GM12878 (cell line): ENCODE data around the gene MAST4. TPM values are rescaled to one million over a fixed set of nuclear protein-coding genes. Genes with fewer than 3 reads are reported as not detected.

ENCODE experiments used
- ATAC-seq: fragments of 200-7000 bp; cut with Tn5 transposase; 3 replicates; pipeline ENCODE4 v1.9.1; 2020; ENCODE audit warnings: mild to moderate bottlenecking, moderate library complexity
- BruUV-seq: library from RNA; stranded (reverse); fragments of 400-500 nt; replicated peaks from 2 replicates; lab custom pipeline; 2021; lab: Mats Ljungman, UMichigan
- CTCF ChIA-PET: fragments of 300-600 bp; sonication (Branson Sonifier 250); formaldehyde crosslinking; extraction: SDS; loops from one replicate; lab custom pipeline; 2021; ENCODE audit warnings: inconsistent platforms; lab: Yijun Ruan, JAX
- POLR2A ChIA-PET: fragments of 350-600 bp; formaldehyde crosslinking; extraction: SDS; loops from one replicate; lab custom pipeline; 2021; ENCODE audit warnings: inconsistent platforms; lab: Charles Lee
- RAD21 ChIA-PET: fragments of 300-600 bp; sonication (Branson Sonifier 250); formaldehyde crosslinking; loops from one replicate; lab custom pipeline; 2023; ENCODE audit warnings: antibody characterized with exemption; ENCODE audit not compliant: unreplicated experiment; lab: Charles Lee
- SMC1A ChIA-PET: fragments of 300-600 bp; sonication (Branson Sonifier 250); formaldehyde crosslinking; loops from one replicate; lab custom pipeline; 2023; ENCODE audit not compliant: unreplicated experiment, uncharacterized antibody; lab: Charles Lee
- DNase-seq: peaks from one replicate; pipeline ENCODE4 v3.0.0-alpha.2; 2011; ENCODE audit warnings: low read depth, low spot score
- FAIRE-seq: peaks from 3 replicates; lab custom pipeline; 2011; peaks lifted over from hg19 to GRCh38; lab: Jason Lieb, UNC
- H2AFZ ChIP-seq: 2 replicates; pipeline ENCODE4 v1.6.0; 2011; ENCODE audit warnings: low read depth, low read length, control low read depth; ENCODE audit not compliant: control insufficient read depth
- H3K27ac ChIP-seq: 2 replicates; pipeline ENCODE4 v1.5.1; 2011; ENCODE audit warnings: control low read depth; ENCODE audit not compliant: control insufficient read depth, insufficient read depth
- H3K27me3 ChIP-seq, 2 experiments: replicated peaks in 1 of 2; 2 replicates each; pipeline versions ENCODE4 v1.6.0 to v1.6.1; 2011; ENCODE audit warnings: low read length in 1 of 2; ENCODE audit not compliant: control insufficient read depth in 2 of 2, insufficient read depth in 2 of 2
- H3K36me3 ChIP-seq, 2 experiments: 2 replicates each; pipeline ENCODE4 v1.5.1; 2011; ENCODE audit warnings: low read length in 1 of 2; ENCODE audit not compliant: control insufficient read depth in 2 of 2, insufficient read depth in 2 of 2
- H3K4me1 ChIP-seq: 2 replicates; pipeline ENCODE4 v1.6.1; 2011; ENCODE audit warnings: mild to moderate bottlenecking, low read length, moderate library complexity, mixed read lengths; ENCODE audit not compliant: control insufficient read depth, insufficient read depth
- H3K4me2 ChIP-seq: 2 replicates; pipeline ENCODE4 v1.6.0; 2011; ENCODE audit warnings: control low read depth; ENCODE audit not compliant: control insufficient read depth, insufficient read depth
- H3K4me3 ChIP-seq: fragments of 200-600 bp; sonication (generic); 2 replicates; pipeline ENCODE4 v1.5.1; 2016
- H3K79me2 ChIP-seq: 2 replicates; pipeline ENCODE4 v1.6.0; 2011; ENCODE audit warnings: low read length; ENCODE audit not compliant: control insufficient read depth, insufficient read depth
- H3K9ac ChIP-seq: 2 replicates; pipeline ENCODE4 v1.8.0; 2011; ENCODE audit warnings: low read length, control low read depth, mixed read lengths; ENCODE audit not compliant: control insufficient read depth, insufficient read depth
- H3K9me3 ChIP-seq: replicated peaks from 3 replicates; pipeline ENCODE4 v1.5.1; 2011; ENCODE audit warnings: mild to moderate bottlenecking, low read length; ENCODE audit not compliant: control insufficient read depth, insufficient read depth
- H4K20me1 ChIP-seq: 2 replicates; pipeline ENCODE4 v1.6.0; 2011; ENCODE audit not compliant: control insufficient read depth, insufficient read depth
- ATF3 ChIP-seq: IDR thresholded peaks from 2 replicates; pipeline ENCODE4 v1.6.1; 2011; ENCODE audit warnings: low read depth, mild to moderate bottlenecking, low read length, moderate library complexity, borderline replicate concordance; ENCODE audit errors: extremely low read depth
- ATF7 ChIP-seq: fragments of 450-650 bp; IDR thresholded peaks from 2 replicates; pipeline ENCODE4 v1.6.1; 2016; ENCODE audit warnings: low read depth, mild to moderate bottlenecking
- BACH1 ChIP-seq: fragments of 450-650 bp; IDR thresholded peaks from 2 replicates; pipeline ENCODE4 v1.6.1; 2017; ENCODE audit warnings: mild to moderate bottlenecking, borderline replicate concordance
- CEBPB ChIP-seq, 2 experiments: fragments of 150-350 bp in 1 of 2; IDR thresholded peaks; 2 replicates each; pipeline ENCODE4 v1.6.1; 2012 to 2014; ENCODE audit warnings: low read depth in 2 of 2, low read length in 2 of 2, borderline replicate concordance in 1 of 2, inconsistent platforms in 1 of 2
- CREM ChIP-seq: IDR thresholded peaks from 2 replicates; pipeline ENCODE4 v1.6.1; 2014; ENCODE audit warnings: antibody characterized with exemption, low read depth
- E4F1 ChIP-seq: fragments of 450-650 bp; IDR thresholded peaks from 2 replicates; pipeline ENCODE4 v1.6.1; 2018; ENCODE audit warnings: borderline replicate concordance, mild to moderate bottlenecking; ENCODE audit not compliant: partially characterized antibody
- ESRRA ChIP-seq: IDR thresholded peaks from 2 replicates; pipeline ENCODE4 v1.6.1; 2012; ENCODE audit warnings: mild to moderate bottlenecking, low read length, improper control_type of control experiment
- IKZF1 ChIP-seq: fragments of 450-650 bp; conservative IDR thresholded peaks from 2 replicates; pipeline ENCODE4 v1.6.1; 2017; ENCODE audit warnings: antibody characterized with exemption, mild to moderate bottlenecking
- NR2C1 ChIP-seq: fragments of 450-650 bp; IDR thresholded peaks from 2 replicates; pipeline ENCODE4 v1.6.1; 2017; ENCODE audit warnings: antibody characterized with exemption, mild to moderate bottlenecking, moderate library complexity
- PML ChIP-seq: IDR thresholded peaks from 2 replicates; pipeline ENCODE4 v1.6.1; 2012; ENCODE audit warnings: low read length, inconsistent platforms
- POLR2AphosphoS5 ChIP-seq: IDR thresholded peaks from 2 replicates; pipeline ENCODE4 v1.6.1; 2011; ENCODE audit warnings: mild to moderate bottlenecking, low read length, inconsistent platforms
- RELB ChIP-seq: fragments of 450-650 bp; IDR thresholded peaks from 2 replicates; pipeline ENCODE4 v1.6.1; 2017; ENCODE audit warnings: low read depth, mild to moderate bottlenecking, moderate library complexity
- SPI1 ChIP-seq: IDR thresholded peaks from 2 replicates; pipeline ENCODE4 v1.6.1; 2011; ENCODE audit warnings: low read depth, mild to moderate bottlenecking, low read length, moderate library complexity, borderline replicate concordance; ENCODE audit not compliant: insufficient read depth
- ZBED1 ChIP-seq: IDR thresholded peaks from 2 replicates; pipeline ENCODE4 v1.6.1; 2016; ENCODE audit warnings: borderline replicate concordance
- ZNF622 ChIP-seq: fragments of 450-650 bp; IDR thresholded peaks from 2 replicates; pipeline ENCODE4 v1.6.1; 2017; ENCODE audit warnings: mild to moderate bottlenecking, inconsistent platforms
- WGBS: methylation state at CpG from one replicate; pipeline ENCODE4 v1.1.6; 2016; ENCODE audit warnings: low lambda C conversion rate; ENCODE audit not compliant: insufficient replicate concordance, insufficient coverage; ENCODE audit errors: missing lambda C conversion rate; 5-methylcytosine and 5-hydroxymethylcytosine counted together
- in situ Hi-C: fragments of 300-500 bp; cut with MboI; formaldehyde crosslinking; loops from 9 replicates; pipeline ENCODE4 v1.14.3; 2018; ENCODE audit warnings: mixed read lengths
- intact Hi-C: fragments of 100-400 bp; cut with micrococcal nuclease; formaldehyde crosslinking; loops from one replicate; pipeline ENCODE4 v1.14.2; 2022; ENCODE audit not compliant: unreplicated experiment
- polyA plus RNA-seq, 11 experiments: library from polyadenylated mRNA; depleted of rRNA in 4 of 11; unstranded in 6 of 11; stranded (reverse) in 5 of 11; fragments of >200 nt; fragmentation: Nextera tagmentation in 4 of 11; fragmentation: Illumina TruSeq in 1 of 11; extraction: Ambion mirVana in 4 of 11; extraction: Trizol in 1 of 11; gene quantifications; 1 replicate in 1 of 11; 2 replicates in 10 of 11; pipeline versions ENCODE4 v1.2.1 to v1.2.3, GENCODE V29; 2011 to 2016; ENCODE audit warnings: inconsistent platforms in 2 of 11, missing spikeins in 2 of 11, low read depth in 1 of 11
- total RNA-seq, 4 experiments: library from RNA; depleted of rRNA in 3 of 4; stranded (reverse); fragments of >200 nt in 3 of 4; fragmentation: Illumina TruSeq in 1 of 4; extraction: Trizol in 1 of 4; gene quantifications; 2 replicates each; pipeline versions ENCODE4 v1.2.1 to v1.2.3, GENCODE V29; 2013 to 2021
- TF ChIP-seq, protein P1 (sequence below): fragments of 450-650 bp; IDR thresholded peaks from 2 replicates; pipeline ENCODE4 v1.6.1; 2017; ENCODE audit warnings: mild to moderate bottlenecking, low read depth, inconsistent platforms; ENCODE audit not compliant: poor library complexity, severe bottlenecking
- TF ChIP-seq, protein P2 (sequence below): fragments of 450-650 bp; IDR thresholded peaks from 2 replicates; pipeline ENCODE4 v1.6.1; 2014; ENCODE audit warnings: mild to moderate bottlenecking

MAST4 gene
- total and polyA plus RNA-seq, 10 of the 15 experiments (the other 5 are each of a cell fraction or from before 2014, with no cell fraction given): 0.02 to 1.6 (median 0.29) TPM; not detected in 1

GRCh38 chr5:66645039-66645438, 48.8 kb downstream of the MAST4 start:
- in situ Hi-C loops: no loop called here
- ChIA-PET CTCF (no interaction called here), RAD21 (no interaction called here), POLR2A (no interaction called here), SMC1A (no interaction called here)
- WGBS: 17% methylated on average over 3 of the region's 3 CpGs
- no peaks in the 10 kb centered on the region for H3K4me1 ChIP-seq
- ATAC-seq (no peak), FAIRE-seq (no peak), DNase-seq (no peak)
- no peak overlapping the region for H3K9ac ChIP-seq
- no peak overlapping the region for H2AFZ ChIP-seq
- H3K4me2 ChIP-seq: no peak overlapping the region
- H3K79me2 ChIP-seq: no peaks in the 10 kb centered on the region
- H3K4me3 ChIP-seq: no peak overlapping the region
- no peak for TF ChIP-seq POLR2AphosphoS5
- TF ChIP-seq SPI1: no peak
- TF ChIP-seq, protein P1, sequence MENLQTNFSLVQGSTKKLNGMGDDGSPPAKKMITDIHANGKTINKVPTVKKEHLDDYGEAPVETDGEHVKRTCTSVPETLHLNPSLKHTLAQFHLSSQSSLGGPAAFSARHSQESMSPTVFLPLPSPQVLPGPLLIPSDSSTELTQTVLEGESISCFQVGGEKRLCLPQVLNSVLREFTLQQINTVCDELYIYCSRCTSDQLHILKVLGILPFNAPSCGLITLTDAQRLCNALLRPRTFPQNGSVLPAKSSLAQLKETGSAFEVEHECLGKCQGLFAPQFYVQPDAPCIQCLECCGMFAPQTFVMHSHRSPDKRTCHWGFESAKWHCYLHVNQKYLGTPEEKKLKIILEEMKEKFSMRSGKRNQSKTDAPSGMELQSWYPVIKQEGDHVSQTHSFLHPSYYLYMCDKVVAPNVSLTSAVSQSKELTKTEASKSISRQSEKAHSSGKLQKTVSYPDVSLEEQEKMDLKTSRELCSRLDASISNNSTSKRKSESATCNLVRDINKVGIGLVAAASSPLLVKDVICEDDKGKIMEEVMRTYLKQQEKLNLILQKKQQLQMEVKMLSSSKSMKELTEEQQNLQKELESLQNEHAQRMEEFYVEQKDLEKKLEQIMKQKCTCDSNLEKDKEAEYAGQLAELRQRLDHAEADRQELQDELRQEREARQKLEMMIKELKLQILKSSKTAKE: no peak
- no peak for TF ChIP-seq IKZF1
- no peak for TF ChIP-seq CEBPB (IDR thresholded peaks at IDR 0.05; ENCODE audit: borderline replicate concordance in 1 of 2, low read depth in 2 of 2, low read length in 2 of 2)
- no peak for TF ChIP-seq ESRRA
- TF ChIP-seq, protein P2, sequence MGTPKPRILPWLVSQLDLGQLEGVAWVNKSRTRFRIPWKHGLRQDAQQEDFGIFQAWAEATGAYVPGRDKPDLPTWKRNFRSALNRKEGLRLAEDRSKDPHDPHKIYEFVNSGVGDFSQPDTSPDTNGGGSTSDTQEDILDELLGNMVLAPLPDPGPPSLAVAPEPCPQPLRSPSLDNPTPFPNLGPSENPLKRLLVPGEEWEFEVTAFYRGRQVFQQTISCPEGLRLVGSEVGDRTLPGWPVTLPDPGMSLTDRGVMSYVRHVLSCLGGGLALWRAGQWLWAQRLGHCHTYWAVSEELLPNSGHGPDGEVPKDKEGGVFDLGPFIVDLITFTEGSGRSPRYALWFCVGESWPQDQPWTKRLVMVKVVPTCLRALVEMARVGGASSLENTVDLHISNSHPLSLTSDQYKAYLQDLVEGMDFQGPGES: no peak
- no peak for TF ChIP-seq ZBED1
- no peak for TF ChIP-seq E4F1
- no peak for TF ChIP-seq RELB
- TF ChIP-seq BACH1: no peak
- no peak for TF ChIP-seq ATF7
- TF ChIP-seq PML: no peak
- no peak for TF ChIP-seq ATF3
- TF ChIP-seq CREM: no peak
- no peak for TF ChIP-seq ZNF622
- TF ChIP-seq NR2C1: no peak
- H3K27ac ChIP-seq: no peak overlapping the region
- BruUV-seq: no TSS peak
- H3K36me3 ChIP-seq: no peaks in the 10 kb centered on the region
- H4K20me1 ChIP-seq: no peaks in the 10 kb centered on the region
- H3K27me3 ChIP-seq: no peaks in the 10 kb centered on the region
- intact Hi-C loops: no loop called here
- H3K9me3 ChIP-seq: no peaks in the 10 kb centered on the region
